Measurements from ENCODE around the gene TP53AIP1. TPM values are rescaled to one million over a fixed set of nuclear protein-coding genes. Genes with fewer than 3 reads are reported as not detected.
"Not testable (repeated sequence)": the region's sequence is repeated elsewhere in the genome, so short reads cannot be mapped to it uniquely, and the experiment has no call there.

Gene TP53AIP1
- total RNA-seq, 1 donor from 2014 or later, result 0.17 TPM

DNA sequence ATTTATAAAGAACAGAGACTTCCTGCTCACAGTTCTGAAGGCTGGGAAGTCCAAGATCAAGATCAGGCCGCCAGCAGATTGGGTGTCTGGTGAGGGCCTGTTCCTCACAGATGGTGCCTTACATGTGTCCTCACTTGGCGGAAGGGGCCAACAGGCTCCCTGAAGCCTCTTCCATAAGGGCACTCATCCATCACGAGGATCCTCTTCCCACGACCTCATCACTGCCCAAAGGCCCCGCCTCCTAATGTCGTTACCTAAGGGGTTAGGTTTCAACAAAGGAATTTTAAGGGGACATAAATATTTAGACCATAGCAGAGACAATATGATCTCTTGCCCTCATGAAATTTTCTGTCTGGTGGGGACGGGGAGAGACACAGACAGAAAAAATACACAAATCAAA, 18.6 kb downstream of the TP53AIP1 start:
- Mint-ChIP-seq H3K27ac (ENCODE audit: unreplicated experiment) (no peak overlapping the region), H3K27me3 (ENCODE audit: low read depth) (peaks cover 26% of the 10 kb centered on the region), H3K4me1 (ENCODE audit: low read depth) (no peaks in the 10 kb centered on the region), H3K36me3 (ENCODE audit: low read depth) (no peaks in the 10 kb centered on the region), H3K9me3 (ENCODE audit: low read depth) (no peaks in the 10 kb centered on the region), H3K4me3 (ENCODE audit: unreplicated experiment) (no peak overlapping the region)
- TF ChIP-seq, protein P1, sequence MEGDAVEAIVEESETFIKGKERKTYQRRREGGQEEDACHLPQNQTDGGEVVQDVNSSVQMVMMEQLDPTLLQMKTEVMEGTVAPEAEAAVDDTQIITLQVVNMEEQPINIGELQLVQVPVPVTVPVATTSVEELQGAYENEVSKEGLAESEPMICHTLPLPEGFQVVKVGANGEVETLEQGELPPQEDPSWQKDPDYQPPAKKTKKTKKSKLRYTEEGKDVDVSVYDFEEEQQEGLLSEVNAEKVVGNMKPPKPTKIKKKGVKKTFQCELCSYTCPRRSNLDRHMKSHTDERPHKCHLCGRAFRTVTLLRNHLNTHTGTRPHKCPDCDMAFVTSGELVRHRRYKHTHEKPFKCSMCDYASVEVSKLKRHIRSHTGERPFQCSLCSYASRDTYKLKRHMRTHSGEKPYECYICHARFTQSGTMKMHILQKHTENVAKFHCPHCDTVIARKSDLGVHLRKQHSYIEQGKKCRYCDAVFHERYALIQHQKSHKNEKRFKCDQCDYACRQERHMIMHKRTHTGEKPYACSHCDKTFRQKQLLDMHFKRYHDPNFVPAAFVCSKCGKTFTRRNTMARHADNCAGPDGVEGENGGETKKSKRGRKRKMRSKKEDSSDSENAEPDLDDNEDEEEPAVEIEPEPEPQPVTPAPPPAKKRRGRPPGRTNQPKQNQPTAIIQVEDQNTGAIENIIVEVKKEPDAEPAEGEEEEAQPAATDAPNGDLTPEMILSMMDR (IDR thresholded peaks at IDR 0.05), result no peak
- no peak for DNase-seq (ENCODE audit: low spot score)

DNA sequence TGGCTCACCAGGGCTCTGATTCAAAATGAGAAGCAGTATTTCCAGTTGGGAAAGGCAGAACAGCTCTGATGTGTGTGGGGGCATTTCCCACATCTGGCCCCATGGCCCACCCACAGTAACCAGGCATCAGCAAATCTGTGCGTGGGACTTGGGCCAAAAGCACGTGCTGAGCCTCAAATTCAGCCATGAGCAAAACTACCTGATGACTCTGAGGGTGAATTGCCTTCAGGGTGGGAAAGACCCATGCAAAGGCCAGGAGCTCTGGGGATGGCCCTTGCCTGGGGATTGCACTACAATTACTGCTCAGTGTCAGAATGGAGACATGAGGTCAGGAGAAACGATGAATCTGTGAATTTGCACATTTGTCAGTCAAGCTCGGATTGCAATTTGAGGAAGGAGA, 20.9 kb downstream of the TP53AIP1 start:
- peaks cover 21% of the 10 kb centered on the region for H3K27me3 Mint-ChIP-seq (ENCODE audit: low read depth)
- no peak for DNase-seq (ENCODE audit: low spot score)
- H3K36me3 Mint-ChIP-seq (ENCODE audit: low read depth), result no peaks in the 10 kb centered on the region
- no peak overlapping the region for H3K4me3 Mint-ChIP-seq (ENCODE audit: unreplicated experiment)
- no peak overlapping the region for H3K27ac Mint-ChIP-seq (ENCODE audit: unreplicated experiment)
- TF ChIP-seq, protein P1 (IDR thresholded peaks at IDR 0.05), result no peak
- H3K4me1 Mint-ChIP-seq (ENCODE audit: low read depth), result no peaks in the 10 kb centered on the region
- no peaks in the 10 kb centered on the region for H3K9me3 Mint-ChIP-seq (ENCODE audit: low read depth)

DNA sequence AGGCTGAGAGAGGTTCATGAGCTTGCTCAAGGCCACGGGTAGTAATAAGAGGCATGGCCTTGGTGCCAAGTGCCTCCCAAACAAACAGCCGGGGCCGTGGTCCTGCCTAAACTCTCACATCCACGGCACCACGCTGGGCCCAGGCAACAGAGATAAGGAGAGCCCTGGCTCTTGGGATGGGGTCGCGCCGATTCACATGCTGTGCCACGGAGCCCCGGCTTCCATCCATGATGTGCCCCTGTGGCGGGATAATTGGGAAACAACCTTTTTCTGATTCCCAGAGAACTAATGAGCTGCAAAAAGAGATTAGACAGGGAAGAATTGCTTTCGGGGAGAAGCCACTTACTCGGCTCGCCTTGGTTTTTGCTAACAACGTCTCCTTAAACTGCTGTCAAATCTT, 22.0 kb downstream of the TP53AIP1 start:
- H3K27ac Mint-ChIP-seq (ENCODE audit: unreplicated experiment), result no peak overlapping the region
- no peaks in the 10 kb centered on the region for H3K36me3 Mint-ChIP-seq (ENCODE audit: low read depth)
- DNase-seq (ENCODE audit: low spot score), result no peak
- TF ChIP-seq, protein P1 (IDR thresholded peaks at IDR 0.05), result no peak
- no peak overlapping the region for H3K4me3 Mint-ChIP-seq (ENCODE audit: unreplicated experiment)
- H3K9me3 Mint-ChIP-seq (ENCODE audit: low read depth), result peaks cover 5% of the 10 kb centered on the region
- peaks cover 14% of the 10 kb centered on the region for H3K27me3 Mint-ChIP-seq (ENCODE audit: low read depth)
- no peaks in the 10 kb centered on the region for H3K4me1 Mint-ChIP-seq (ENCODE audit: low read depth)

DNA sequence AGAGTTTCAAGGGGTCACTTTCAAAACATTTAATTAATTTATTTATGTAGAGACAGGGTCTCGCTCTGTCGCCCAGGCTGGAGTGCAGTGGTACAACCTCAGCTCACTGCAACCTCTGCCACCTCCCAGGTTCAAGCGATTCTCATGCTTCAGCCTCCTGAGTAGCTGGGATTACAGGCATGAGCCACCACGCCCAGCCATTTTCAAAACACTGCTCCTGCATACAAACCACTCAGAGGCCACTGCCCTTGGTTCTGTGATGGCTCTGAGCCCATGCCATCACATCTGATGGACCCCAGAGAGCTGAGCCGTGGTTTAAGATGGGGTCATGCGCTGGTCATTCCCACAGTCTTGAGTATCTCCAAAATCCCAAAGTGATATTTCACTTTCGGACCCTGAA, 23.0 kb downstream of the TP53AIP1 start:
- not testable (repeated sequence) for DNase-seq (ENCODE audit: low spot score); H3K27me3 Mint-ChIP-seq (ENCODE audit: low read depth); H3K36me3 Mint-ChIP-seq (ENCODE audit: low read depth); H3K27ac Mint-ChIP-seq (ENCODE audit: unreplicated experiment); H3K4me1 Mint-ChIP-seq (ENCODE audit: low read depth); H3K4me3 Mint-ChIP-seq (ENCODE audit: unreplicated experiment); H3K9me3 Mint-ChIP-seq (ENCODE audit: low read depth)

DNA sequence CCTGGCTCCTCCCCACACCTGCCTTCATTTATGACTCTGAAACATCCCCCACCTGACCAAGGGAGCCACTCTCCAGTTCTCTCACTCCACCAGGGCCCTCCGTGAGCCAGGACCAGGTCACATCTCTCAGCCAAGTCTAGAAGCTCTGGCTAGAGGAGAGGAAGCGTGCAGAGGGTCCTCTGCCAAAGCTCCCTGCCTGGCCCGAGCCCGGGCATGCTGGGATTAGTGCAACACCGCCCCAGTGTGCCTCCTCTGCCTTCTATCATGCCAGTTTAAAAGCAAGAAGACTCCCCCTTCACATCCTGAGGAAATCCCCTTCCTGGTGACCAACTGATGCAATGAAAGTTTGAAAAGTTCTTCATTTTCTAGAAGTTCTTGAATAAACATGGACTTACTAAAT, 23.5 kb downstream of the TP53AIP1 start:
- H3K27ac Mint-ChIP-seq (ENCODE audit: unreplicated experiment), result no peak overlapping the region
- TF ChIP-seq, protein P1 (IDR thresholded peaks at IDR 0.05), result no peak
- peaks cover 8% of the 10 kb centered on the region for H3K27me3 Mint-ChIP-seq (ENCODE audit: low read depth)

DNA sequence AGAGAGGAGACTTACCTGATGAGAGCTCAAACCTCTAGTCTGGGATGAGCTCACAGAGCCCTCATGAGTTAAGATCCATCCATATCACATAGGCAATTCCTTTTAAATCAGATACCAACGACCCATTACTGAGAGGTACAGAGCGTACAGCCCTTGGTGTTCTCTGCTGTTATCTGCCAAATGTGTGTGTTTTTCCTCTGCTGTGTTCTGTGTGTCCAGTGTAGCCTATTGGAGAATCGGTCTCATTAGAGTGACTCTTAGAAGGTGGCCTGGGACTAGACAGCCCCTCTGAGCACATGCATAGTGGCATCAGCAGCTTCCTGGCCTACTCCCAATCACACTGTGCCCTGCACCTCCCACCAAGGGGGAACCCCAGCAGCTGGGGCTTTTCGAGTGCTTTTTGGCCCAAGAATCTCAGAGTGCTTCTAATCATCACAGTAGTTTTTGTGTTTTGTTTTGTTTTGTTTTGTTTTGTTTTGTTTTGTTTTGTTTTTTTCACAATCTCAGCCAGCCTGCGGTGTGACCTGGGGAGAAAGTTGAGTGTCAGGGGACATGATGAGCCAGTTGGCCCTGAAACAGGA, 25.4 kb downstream of the TP53AIP1 start:
- Mint-ChIP-seq H3K27me3 (ENCODE audit: low read depth) (peaks cover 12% of the 10 kb centered on the region), H3K36me3 (ENCODE audit: low read depth) (no peaks in the 10 kb centered on the region), H3K9me3 (ENCODE audit: low read depth) (peaks cover 8% of the 10 kb centered on the region), H3K27ac (ENCODE audit: unreplicated experiment) (no peak overlapping the region), H3K4me3 (ENCODE audit: unreplicated experiment) (no peak overlapping the region), H3K4me1 (ENCODE audit: low read depth) (peaks cover 7% of the 10 kb centered on the region)
- DNase-seq (ENCODE audit: low spot score), result no peak
- TF ChIP-seq, protein P1 (IDR thresholded peaks at IDR 0.05), result no peak

More for the DNA sequence above, 23.5 kb downstream of the TP53AIP1 start:
- Mint-ChIP-seq H3K9me3 (ENCODE audit: low read depth) (peaks cover 8% of the 10 kb centered on the region), H3K4me3 (ENCODE audit: unreplicated experiment) (no peak overlapping the region), H3K4me1 (ENCODE audit: low read depth) (peaks cover 7% of the 10 kb centered on the region), H3K36me3 (ENCODE audit: low read depth) (no peaks in the 10 kb centered on the region)
- no peak for DNase-seq (ENCODE audit: low spot score)

Data from chondrocyte (in vitro differentiated cells).